D721Med (cell line): ENCODE data around the gene SLC20A1.

Source experiments
- DNase-seq: peaks from one replicate; pipeline ENCODE4 v3.0.0; 2011; ENCODE audit warnings: low spot score; ENCODE audit not compliant: insufficient read length
- FAIRE-seq: peaks from 2 replicates; lab custom pipeline; 2011; peaks lifted over from hg19 to GRCh38; lab: Jason Lieb, UNC
- CTCF ChIP-seq: IDR thresholded peaks from 2 replicates; pipeline ENCODE4 v1.5.1; 2012; ENCODE audit warnings: mild to moderate bottlenecking, control low read depth; ENCODE audit not compliant: insufficient read depth; ENCODE audit errors: missing control alignments

SLC20A1 gene

GRCh38 chr2:112634874-112635157 lies 10.9 kb upstream of the SLC20A1 start:
- FAIRE-seq (no peak), DNase-seq (no peak)
- TF ChIP-seq CTCF = no peak

GRCh38 chr2:112636605-112637288 lies 9.0 kb upstream of the SLC20A1 start:
- FAIRE-seq = no peak
- DNase-seq = no peak
- no peak for TF ChIP-seq CTCF

- FAIRE-seq = no peak
- TF ChIP-seq CTCF = no peak
These were observed 8.5 kb upstream of the SLC20A1 start for GRCh38 chr2:112637289-112637660.

GRCh38 chr2:112639936-112640335 lies 5.8 kb upstream of the SLC20A1 start:
- FAIRE-seq = no peak
- no peak for DNase-seq
- TF ChIP-seq CTCF = no peak

More at GRCh38 chr2:112637289-112637660, 8.5 kb upstream of the SLC20A1 start:
- no peak for DNase-seq

GRCh38 chr2:112640467-112640799 lies 5.3 kb upstream of the SLC20A1 start:
- DNase-seq = no peak
- no peak for TF ChIP-seq CTCF
- no peak for FAIRE-seq

- FAIRE-seq = no peak
- DNase-seq = no peak
- TF ChIP-seq CTCF = no peak
These were observed 4.7 kb upstream of the SLC20A1 start for GRCh38 chr2:112640800-112641675.

GRCh38 chr2:112641701-112642100 lies 4.0 kb upstream of the SLC20A1 start:
- no peak for FAIRE-seq
- DNase-seq = no peak
- TF ChIP-seq CTCF = no peak
